ENCODE data around the gene LTBP2.

DNA sequence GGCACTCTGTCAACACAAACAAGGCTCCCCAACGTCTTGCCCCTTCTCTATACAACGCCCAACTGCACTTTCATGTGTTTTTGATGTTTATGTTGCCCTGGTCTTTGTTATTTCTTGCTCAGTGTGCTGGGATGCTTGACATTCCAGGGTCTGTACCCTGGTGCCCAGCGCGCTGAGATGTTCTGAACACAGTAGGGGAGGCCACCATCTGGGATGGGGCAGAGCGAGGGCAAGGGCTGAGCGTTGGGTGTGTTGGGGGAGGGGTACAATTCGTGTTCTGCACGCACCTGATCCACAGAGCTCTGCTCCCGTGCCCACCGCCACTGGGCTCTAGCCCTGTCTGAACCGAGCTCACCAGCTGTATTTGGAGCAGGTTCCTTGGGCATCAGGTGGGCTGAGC lies 65.6 kb downstream of the LTBP2 start:
- TF ChIP-seq EZH2 (IDR thresholded peaks at IDR 0.05; ENCODE audit: insufficient read depth, poor library complexity, severe bottlenecking) (no peak), EZH2phosphoT487 (IDR thresholded peaks at IDR 0.05; ENCODE audit: insufficient read depth, low read depth) (no peak)
